Astrocyte of the spinal cord (primary cell): ENCODE measurements around the gene GAMT.

Experiments used
- DNase-seq: peaks from one replicate; pipeline ENCODE4 v3.0.0; 2011; ENCODE audit warnings: low read depth, low spot score
- H3K4me3 ChIP-seq: 2 replicates; pipeline ENCODE4 v1.5.1; 2011; ENCODE audit warnings: low read depth, mild to moderate bottlenecking, low read length, moderate library complexity
- in situ Hi-C: cut with HindIII; loops from 2 replicates; pipeline ENCODE4 v1.10.0; 2017; ENCODE audit warnings: low sequenced_read_pairs
- TF ChIP-seq, protein P1 (sequence below): IDR thresholded peaks from 2 replicates; pipeline ENCODE4 v1.5.1; 2012; ENCODE audit warnings: low read depth, mild to moderate bottlenecking, low read length, inconsistent platforms

GAMT gene

GRCh38 chr19:1353144-1353543 lies 48.2 kb downstream of the GAMT start:
- H3K4me3 ChIP-seq, result no peak overlapping the region
- in situ Hi-C loops, result no loop called here
- TF ChIP-seq, protein P1, sequence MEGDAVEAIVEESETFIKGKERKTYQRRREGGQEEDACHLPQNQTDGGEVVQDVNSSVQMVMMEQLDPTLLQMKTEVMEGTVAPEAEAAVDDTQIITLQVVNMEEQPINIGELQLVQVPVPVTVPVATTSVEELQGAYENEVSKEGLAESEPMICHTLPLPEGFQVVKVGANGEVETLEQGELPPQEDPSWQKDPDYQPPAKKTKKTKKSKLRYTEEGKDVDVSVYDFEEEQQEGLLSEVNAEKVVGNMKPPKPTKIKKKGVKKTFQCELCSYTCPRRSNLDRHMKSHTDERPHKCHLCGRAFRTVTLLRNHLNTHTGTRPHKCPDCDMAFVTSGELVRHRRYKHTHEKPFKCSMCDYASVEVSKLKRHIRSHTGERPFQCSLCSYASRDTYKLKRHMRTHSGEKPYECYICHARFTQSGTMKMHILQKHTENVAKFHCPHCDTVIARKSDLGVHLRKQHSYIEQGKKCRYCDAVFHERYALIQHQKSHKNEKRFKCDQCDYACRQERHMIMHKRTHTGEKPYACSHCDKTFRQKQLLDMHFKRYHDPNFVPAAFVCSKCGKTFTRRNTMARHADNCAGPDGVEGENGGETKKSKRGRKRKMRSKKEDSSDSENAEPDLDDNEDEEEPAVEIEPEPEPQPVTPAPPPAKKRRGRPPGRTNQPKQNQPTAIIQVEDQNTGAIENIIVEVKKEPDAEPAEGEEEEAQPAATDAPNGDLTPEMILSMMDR, result no peak
- no peak for DNase-seq

DNA sequence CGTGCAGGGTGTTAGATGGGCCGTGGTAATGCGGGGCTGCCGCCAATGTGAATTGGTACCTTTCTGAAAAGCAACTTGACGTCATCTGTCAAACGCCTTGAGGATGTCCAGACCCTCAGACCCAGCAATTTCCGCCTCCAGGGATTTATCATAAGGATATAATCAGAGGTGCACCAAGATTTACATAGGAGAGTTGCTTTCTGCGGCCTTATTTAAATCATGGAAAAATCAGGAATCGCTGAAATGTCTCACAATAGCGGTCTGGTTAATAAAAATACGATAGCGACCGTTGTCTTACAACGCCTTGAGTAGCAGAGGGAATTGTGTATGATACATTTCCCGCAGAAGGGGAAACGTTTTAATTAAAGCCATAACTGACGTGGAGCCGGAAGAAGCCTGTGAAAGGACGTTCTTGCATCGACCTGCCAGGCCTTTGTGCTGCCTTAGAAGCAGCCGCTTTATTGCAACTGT lies 49.9 kb downstream of the GAMT start:
- in situ Hi-C loops, result no loop called here
- H3K4me3 ChIP-seq, result no peak overlapping the region
- DNase-seq, result no peak
- TF ChIP-seq, protein P1, result no peak

DNA sequence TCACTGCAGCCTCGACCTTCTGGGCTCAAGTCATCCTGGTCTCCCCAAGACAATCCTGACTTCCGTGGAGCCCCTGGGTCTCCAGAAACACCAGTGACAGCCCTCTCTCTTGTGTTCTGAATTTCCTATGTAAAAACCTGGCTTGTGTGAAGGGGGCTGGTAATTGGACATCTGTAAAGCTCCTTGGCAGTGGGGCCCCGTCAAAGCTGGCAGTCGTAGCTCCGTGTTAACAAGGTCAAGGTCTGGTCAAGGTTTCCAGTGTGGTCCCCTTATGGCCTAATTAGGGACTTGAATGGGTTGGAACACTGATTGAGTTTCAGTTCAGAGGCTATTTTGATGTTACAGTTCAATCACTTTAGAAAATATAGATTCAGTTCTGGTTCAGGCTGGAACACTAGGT lies 50.5 kb downstream of the GAMT start:
- TF ChIP-seq, protein P1, result no peak
- in situ Hi-C loops, result no loop called here
- no peak overlapping the region for H3K4me3 ChIP-seq
- DNase-seq, result no peak

DNA sequence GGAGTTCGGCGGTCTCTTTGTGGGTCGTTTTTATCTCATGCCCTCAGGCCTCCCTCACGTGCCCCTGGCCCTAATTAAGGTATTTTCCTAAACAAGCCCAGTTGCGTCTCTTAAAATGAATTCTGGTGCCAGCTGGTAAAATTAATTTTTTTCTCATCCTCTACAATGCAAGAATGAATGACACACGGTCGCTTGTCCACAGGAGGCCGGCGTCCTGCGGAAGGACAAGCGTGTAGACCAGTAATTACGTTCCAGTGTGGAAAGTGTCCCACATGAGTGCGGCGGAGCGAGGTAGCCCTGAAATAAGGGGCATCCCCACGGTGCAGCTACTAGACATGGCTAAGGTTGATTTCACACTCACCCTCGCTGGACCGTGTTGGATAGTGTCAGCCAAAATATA lies 52.1 kb downstream of the GAMT start:
- in situ Hi-C loops, result no loop called here
- DNase-seq, result no peak
- TF ChIP-seq, protein P1, result no peak
- H3K4me3 ChIP-seq, result no peak overlapping the region
